ENCODE results near the gene KLB. TPM values are rescaled to one million over a fixed set of nuclear protein-coding genes. Genes with fewer than 3 reads are reported as not detected.
A peak's percentile ranks its signal among the peaks of the same experiment; 100 is the strongest.

Gene KLB
- total and polyA plus RNA-seq, 2 experiments from 2014 or later = 0.03 to 0.19 TPM

DNA sequence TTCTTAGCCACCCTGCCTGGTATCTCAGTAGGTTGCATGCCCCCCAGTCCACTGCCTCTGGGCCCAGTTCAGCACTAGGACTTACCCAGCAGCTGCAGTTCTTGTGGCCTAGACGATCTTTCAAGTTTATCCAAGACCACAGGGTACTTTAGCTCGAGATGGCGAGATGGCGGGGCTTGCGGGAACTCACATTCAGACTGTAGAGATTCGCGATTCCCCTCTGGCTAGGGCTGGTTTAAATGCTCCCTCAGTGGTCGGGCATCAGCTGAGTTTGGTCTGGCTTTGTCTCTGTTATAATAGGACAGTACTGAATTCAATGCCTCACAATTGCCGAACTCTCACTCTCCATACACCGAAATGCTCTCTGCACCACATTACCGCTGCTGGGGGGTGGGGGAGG, 22.2 kb upstream of the KLB start (continued):
- TF ChIP-seq, protein P1, sequence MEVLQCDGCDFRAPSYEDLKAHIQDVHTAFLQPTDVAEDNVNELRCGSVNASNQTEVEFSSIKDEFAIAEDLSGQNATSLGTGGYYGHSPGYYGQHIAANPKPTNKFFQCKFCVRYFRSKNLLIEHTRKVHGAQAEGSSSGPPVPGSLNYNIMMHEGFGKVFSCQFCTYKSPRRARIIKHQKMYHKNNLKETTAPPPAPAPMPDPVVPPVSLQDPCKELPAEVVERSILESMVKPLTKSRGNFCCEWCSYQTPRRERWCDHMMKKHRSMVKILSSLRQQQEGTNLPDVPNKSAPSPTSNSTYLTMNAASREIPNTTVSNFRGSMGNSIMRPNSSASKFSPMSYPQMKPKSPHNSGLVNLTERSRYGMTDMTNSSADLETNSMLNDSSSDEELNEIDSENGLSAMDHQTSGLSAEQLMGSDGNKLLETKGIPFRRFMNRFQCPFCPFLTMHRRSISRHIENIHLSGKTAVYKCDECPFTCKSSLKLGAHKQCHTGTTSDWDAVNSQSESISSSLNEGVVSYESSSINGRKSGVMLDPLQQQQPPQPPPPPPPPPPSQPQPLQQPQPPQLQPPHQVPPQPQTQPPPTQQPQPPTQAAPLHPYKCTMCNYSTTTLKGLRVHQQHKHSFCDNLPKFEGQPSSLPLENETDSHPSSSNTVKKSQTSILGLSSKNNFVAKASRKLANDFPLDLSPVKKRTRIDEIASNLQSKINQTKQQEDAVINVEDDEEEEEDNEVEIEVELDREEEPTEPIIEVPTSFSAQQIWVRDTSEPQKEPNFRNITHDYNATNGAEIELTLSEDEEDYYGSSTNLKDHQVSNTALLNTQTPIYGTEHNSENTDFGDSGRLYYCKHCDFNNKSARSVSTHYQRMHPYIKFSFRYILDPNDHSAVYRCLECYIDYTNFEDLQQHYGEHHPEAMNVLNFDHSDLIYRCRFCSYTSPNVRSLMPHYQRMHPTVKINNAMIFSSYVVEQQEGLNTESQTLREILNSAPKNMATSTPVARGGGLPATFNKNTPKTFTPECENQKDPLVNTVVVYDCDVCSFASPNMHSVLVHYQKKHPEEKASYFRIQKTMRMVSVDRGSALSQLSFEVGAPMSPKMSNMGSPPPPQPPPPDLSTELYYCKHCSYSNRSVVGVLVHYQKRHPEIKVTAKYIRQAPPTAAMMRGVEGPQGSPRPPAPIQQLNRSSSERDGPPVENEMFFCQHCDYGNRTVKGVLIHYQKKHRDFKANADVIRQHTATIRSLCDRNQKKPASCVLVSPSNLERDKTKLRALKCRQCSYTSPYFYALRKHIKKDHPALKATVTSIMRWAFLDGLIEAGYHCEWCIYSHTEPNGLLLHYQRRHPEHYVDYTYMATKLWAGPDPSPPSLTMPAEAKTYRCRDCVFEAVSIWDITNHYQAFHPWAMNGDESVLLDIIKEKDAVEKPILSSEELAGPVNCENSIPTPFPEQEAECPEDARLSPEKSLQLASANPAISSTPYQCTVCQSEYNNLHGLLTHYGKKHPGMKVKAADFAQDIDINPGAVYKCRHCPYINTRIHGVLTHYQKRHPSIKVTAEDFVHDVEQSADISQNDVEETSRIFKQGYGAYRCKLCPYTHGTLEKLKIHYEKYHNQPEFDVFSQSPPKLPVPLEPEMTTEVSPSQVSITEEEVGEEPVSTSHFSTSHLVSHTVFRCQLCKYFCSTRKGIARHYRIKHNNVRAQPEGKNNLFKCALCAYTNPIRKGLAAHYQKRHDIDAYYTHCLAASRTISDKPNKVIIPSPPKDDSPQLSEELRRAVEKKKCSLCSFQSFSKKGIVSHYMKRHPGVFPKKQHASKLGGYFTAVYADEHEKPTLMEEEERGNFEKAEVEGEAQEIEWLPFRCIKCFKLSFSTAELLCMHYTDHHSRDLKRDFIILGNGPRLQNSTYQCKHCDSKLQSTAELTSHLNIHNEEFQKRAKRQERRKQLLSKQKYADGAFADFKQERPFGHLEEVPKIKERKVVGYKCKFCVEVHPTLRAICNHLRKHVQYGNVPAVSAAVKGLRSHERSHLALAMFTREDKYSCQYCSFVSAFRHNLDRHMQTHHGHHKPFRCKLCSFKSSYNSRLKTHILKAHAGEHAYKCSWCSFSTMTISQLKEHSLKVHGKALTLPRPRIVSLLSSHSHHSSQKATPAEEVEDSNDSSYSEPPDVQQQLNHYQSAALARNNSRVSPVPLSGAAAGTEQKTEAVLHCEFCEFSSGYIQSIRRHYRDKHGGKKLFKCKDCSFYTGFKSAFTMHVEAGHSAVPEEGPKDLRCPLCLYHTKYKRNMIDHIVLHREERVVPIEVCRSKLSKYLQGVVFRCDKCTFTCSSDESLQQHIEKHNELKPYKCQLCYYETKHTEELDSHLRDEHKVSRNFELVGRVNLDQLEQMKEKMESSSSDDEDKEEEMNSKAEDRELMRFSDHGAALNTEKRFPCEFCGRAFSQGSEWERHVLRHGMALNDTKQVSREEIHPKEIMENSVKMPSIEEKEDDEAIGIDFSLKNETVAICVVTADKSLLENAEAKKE (CRISPR knock-in tag; IDR thresholded peaks at IDR 0.05) = no peak

DNA sequence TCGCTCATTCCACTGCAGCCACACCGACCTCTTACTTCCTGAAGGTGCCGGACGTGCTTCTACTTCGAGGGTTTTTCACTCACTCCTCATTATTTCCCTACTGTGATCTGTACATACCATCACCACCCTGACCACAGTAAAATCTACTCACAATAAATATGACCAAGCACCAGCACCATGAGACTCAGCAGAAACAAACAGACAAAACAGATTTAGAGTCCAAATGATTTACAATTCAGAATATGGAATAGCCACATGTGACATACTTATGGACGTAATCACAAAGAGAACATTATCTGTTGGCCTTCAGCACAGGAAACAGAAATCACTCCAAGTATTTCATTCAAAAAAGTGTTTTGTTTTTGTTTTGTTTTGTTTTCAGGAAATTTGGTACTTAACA, 16.1 kb upstream of the KLB start:
- Mint-ChIP-seq H3K36me3 (ENCODE audit: low read depth) (no peaks in the 10 kb centered on the region), H3K27me3 (ENCODE audit: insufficient read depth, low read depth, poor library complexity) (peaks cover under 1% of the 10 kb centered on the region), H3K4me3 (no peak overlapping the region), H3K9me3 (no peaks in the 10 kb centered on the region), H3K27ac (no peak overlapping the region), H3K4me1 (no peaks in the 10 kb centered on the region)
- no peak for DNase-seq (ENCODE audit: low spot score)
- Histone ChIP-seq H3K27me3 (ENCODE audit: insufficient read depth) (no peaks in the 10 kb centered on the region), H3K79me2 (replicated peaks; ENCODE audit: insufficient read depth) (no peaks in the 10 kb centered on the region), H2AFZ (peak overlapping the region; percentile 81; the same call in 1 of the 2 replicates), H3K4me2 (no peak overlapping the region), H4K20me1 (replicated peaks; ENCODE audit: insufficient read depth) (no peaks in the 10 kb centered on the region), H3K4me1 (ENCODE audit: insufficient read depth) (no peaks in the 10 kb centered on the region), H3K27ac (ENCODE audit: low read depth) (no peak overlapping the region), H3K36me3 (ENCODE audit: insufficient read depth) (no peaks in the 10 kb centered on the region), H3K9me2 (ENCODE audit: insufficient read depth) (no peaks in the 10 kb centered on the region), H3F3A (replicated peaks; ENCODE audit: low read depth) (no peaks in the 10 kb centered on the region), H3K4me3 (no peak overlapping the region)
- TF ChIP-seq, protein P2, sequence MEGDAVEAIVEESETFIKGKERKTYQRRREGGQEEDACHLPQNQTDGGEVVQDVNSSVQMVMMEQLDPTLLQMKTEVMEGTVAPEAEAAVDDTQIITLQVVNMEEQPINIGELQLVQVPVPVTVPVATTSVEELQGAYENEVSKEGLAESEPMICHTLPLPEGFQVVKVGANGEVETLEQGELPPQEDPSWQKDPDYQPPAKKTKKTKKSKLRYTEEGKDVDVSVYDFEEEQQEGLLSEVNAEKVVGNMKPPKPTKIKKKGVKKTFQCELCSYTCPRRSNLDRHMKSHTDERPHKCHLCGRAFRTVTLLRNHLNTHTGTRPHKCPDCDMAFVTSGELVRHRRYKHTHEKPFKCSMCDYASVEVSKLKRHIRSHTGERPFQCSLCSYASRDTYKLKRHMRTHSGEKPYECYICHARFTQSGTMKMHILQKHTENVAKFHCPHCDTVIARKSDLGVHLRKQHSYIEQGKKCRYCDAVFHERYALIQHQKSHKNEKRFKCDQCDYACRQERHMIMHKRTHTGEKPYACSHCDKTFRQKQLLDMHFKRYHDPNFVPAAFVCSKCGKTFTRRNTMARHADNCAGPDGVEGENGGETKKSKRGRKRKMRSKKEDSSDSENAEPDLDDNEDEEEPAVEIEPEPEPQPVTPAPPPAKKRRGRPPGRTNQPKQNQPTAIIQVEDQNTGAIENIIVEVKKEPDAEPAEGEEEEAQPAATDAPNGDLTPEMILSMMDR (conservative IDR thresholded peaks at IDR 0.05; ENCODE audit: low read depth in 2 of 2) = no peak
- TF ChIP-seq POLR2AphosphoS5 (IDR thresholded peaks at IDR 0.05; ENCODE audit: low read depth) (no peak), EZH2phosphoT487 (IDR thresholded peaks at IDR 0.05; ENCODE audit: unreplicated experiment) (no peak), CREB1 (CRISPR knock-in tag; IDR thresholded peaks at IDR 0.05; ENCODE audit: low read depth) (no peak), STAT1 (IDR thresholded peaks at IDR 0.05; ENCODE audit: unreplicated experiment) (no peak)
- TF ChIP-seq, protein P3, sequence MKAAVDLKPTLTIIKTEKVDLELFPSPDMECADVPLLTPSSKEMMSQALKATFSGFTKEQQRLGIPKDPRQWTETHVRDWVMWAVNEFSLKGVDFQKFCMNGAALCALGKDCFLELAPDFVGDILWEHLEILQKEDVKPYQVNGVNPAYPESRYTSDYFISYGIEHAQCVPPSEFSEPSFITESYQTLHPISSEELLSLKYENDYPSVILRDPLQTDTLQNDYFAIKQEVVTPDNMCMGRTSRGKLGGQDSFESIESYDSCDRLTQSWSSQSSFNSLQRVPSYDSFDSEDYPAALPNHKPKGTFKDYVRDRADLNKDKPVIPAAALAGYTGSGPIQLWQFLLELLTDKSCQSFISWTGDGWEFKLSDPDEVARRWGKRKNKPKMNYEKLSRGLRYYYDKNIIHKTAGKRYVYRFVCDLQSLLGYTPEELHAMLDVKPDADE (IDR thresholded peaks at IDR 0.05) = no peak
- TF ChIP-seq, protein P1 (CRISPR knock-in tag; IDR thresholded peaks at IDR 0.05) = no peak
- ATAC-seq = no peak
